ENCODE measurements around the gene POP4.

POP4 gene

GRCh38 chr19:29663861-29664752 is 58.0 kb downstream of the POP4 start:
- DNase-seq (ENCODE audit: low spot score), result peak; percentile 45

GRCh38 chr19:29664753-29665214 is 58.7 kb downstream of the POP4 start:
- DNase-seq (ENCODE audit: low spot score), result no peak

GRCh38 chr19:29665215-29665825 is 59.2 kb downstream of the POP4 start, which contains the start of gene PLEKHF1:
Gene PLEKHF1, plus strand, starts transcription at chr19:29665461. Its CDS starts 8,379 bp downstream, at chr19:29673840.
- peak; percentile 82 for DNase-seq (ENCODE audit: low spot score)

GRCh38 chr19:29665826-29666577 is 59.9 kb downstream of the POP4 start:
- peak; percentile 43 for DNase-seq (ENCODE audit: low spot score)
